Upper lobe of left lung (tissue), 6 donors: ENCODE measurements around the gene SLC19A1. TPM values are rescaled to one million over a fixed set of nuclear protein-coding genes. Genes with fewer than 3 reads are reported as not detected.

Experiments used
- ATAC-seq, 2 donors: fragments of 200-7000 bp; cut with Tn5 transposase; one replicate each; pipeline ENCODE4 v1.9.1; 2022; ENCODE audit warnings: mild to moderate bottlenecking in 2 of 2, moderate library complexity in 2 of 2; ENCODE audit not compliant: low FRiP score in 2 of 2
- DNase-seq, 2 donors: peaks; one replicate each; pipeline ENCODE4 v3.0.0-alpha.2; 2019 to 2020
- H3K27ac ChIP-seq, 4 donors: fragments of 200-600 bp; sonication (generic); one replicate each; pipeline ENCODE4 v1.5.1; 2016 to 2019
- H3K27me3 ChIP-seq, 4 donors: fragments of 200-600 bp; sonication (generic); one replicate each; pipeline ENCODE4 v1.5.1; 2017 to 2019
- H3K36me3 ChIP-seq, 4 donors: fragments of 200-600 bp; sonication (generic); one replicate each; pipeline ENCODE4 v1.5.1; 2016 to 2019
- H3K4me1 ChIP-seq, 4 donors: fragments of 200-600 bp; sonication (generic); one replicate each; pipeline ENCODE4 v1.5.1; 2018 to 2019
- H3K4me3 ChIP-seq, 4 donors: fragments of 200-600 bp; sonication (generic); one replicate each; pipeline ENCODE4 v1.5.1; 2017 to 2019; ENCODE audit warnings: mild to moderate bottlenecking in 2 of 4, moderate library complexity in 1 of 4
- H3K9me3 ChIP-seq, 4 donors: fragments of 200-600 bp; sonication (generic); one replicate each; pipeline ENCODE4 v1.5.1; 2018 to 2019
- EP300 ChIP-seq, 4 donors: sonication (generic); formaldehyde crosslinking; IDR thresholded peaks; one replicate each; pipeline ENCODE4 v1.5.1; 2017; ENCODE audit warnings: antibody characterized with exemption in 4 of 4, control low read depth in 2 of 4
- POLR2A ChIP-seq, 4 donors: fragments of 450-650 bp; IDR thresholded peaks; one replicate each; pipeline ENCODE4 v1.5.1; 2016 to 2017; ENCODE audit warnings: antibody characterized with exemption in 4 of 4, mild to moderate bottlenecking in 2 of 4
- POLR2AphosphoS5 ChIP-seq, 2 donors: sonication (generic); formaldehyde crosslinking; IDR thresholded peaks; one replicate each; pipeline ENCODE4 v1.5.1; 2017; ENCODE audit warnings: antibody characterized with exemption in 2 of 2
- WGBS, 2 donors: methylation state at CpG; one replicate each; pipeline ENCODE4 v1.1.5; 2017 to 2018; 5-methylcytosine and 5-hydroxymethylcytosine counted together
- total RNA-seq, 6 donors: library from RNA; depleted of rRNA in 4 of 6; stranded (reverse); fragments of >200 nt in 4 of 6; gene quantifications; one replicate each; pipeline versions ENCODE4 v1.1.0 to v1.2.1, GENCODE V29; 2016 to 2021
- TF ChIP-seq, protein P1 (sequence below), 6 experiments: fragments of 450-650 bp in 4 of 6; fragments of 200-600 bp in 2 of 6; sonication (generic) in 2 of 6; IDR thresholded peaks; one replicate each; pipeline ENCODE4 v1.5.1; 2016 to 2019; ENCODE audit warnings: antibody characterized with exemption in 6 of 6
- donor health status: DM: no; HTN: no; CAD: no; lungs with moderate emphysema.
- donor health status: DM: no; HTN: yes; CAD: no; lungs with severe emphysema.

The SLC19A1 gene
- total RNA-seq, 6 donors from 2014 or later, result 36.4 to 75.6 (median 49.9) TPM

DNA sequence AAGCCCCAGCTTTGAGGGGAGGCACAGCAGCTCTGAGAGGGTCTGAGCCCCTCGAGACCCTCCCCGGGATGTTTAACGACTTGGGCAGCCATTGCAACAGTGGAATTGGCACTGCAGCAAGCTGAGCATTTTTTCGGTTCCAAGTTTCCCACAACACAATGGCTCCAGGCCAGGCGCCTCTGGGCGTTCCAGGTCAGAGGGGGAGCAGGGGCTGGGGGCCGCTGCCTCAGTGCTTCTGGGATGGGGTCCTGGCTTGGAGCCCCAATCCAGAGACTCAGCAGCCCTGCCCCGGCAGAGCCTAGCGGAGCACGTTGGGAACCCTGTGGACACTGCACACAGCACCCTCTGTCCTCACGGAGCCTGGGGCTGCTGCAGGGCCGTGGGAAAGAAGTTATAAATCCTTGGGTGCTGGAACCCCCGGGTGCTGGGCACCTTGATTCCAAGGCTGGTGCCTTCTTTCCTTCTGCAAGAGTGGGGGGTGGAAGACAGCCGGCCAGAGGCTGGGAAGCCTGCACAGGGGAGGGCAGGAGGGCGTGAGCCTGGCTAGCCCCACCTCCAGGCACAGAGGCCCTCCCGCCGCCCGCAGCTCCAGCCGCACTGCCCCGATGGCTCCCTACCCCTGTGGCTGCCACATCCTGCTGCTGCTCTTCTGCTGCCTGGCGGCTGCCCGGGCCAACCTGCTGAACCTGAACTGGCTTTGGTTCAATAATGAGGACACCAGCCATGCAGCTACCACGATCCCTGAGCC, 87.1 kb downstream of the SLC19A1 start:
- H3K27ac ChIP-seq, result peak overlapping the region in 2 of 4 donors; percentile 50 to 56
- H3K9me3 ChIP-seq, result no peaks in the 10 kb centered on the region
- H3K36me3 ChIP-seq, result peaks cover 0 to 4% (median 0%) of the 10 kb centered on the region in 4 donors
- peak overlapping the region in 3 of 4 donors; percentile 26 to 40 (median 32) for H3K4me3 ChIP-seq
- no peaks in the 10 kb centered on the region for H3K27me3 ChIP-seq
- H3K4me1 ChIP-seq, result peaks cover 6 to 31% (median 12%) of the 10 kb centered on the region in 4 donors
- DNase-seq, result peak in 1 of 2 donors; percentile 86
- 50 to 68% methylated on average over 5 to 17 of the region's 23 CpGs for WGBS, 2 donors
- TF ChIP-seq POLR2A (IDR thresholded peaks at IDR 0.05) (peak in 1 of 4 donors; percentile 5), POLR2AphosphoS5 (IDR thresholded peaks at IDR 0.05) (peak in 1 of 2 donors; percentile 40), EP300 (IDR thresholded peaks at IDR 0.05) (no peak)
- peak; percentile 54 to 81 for ATAC-seq

DNA sequence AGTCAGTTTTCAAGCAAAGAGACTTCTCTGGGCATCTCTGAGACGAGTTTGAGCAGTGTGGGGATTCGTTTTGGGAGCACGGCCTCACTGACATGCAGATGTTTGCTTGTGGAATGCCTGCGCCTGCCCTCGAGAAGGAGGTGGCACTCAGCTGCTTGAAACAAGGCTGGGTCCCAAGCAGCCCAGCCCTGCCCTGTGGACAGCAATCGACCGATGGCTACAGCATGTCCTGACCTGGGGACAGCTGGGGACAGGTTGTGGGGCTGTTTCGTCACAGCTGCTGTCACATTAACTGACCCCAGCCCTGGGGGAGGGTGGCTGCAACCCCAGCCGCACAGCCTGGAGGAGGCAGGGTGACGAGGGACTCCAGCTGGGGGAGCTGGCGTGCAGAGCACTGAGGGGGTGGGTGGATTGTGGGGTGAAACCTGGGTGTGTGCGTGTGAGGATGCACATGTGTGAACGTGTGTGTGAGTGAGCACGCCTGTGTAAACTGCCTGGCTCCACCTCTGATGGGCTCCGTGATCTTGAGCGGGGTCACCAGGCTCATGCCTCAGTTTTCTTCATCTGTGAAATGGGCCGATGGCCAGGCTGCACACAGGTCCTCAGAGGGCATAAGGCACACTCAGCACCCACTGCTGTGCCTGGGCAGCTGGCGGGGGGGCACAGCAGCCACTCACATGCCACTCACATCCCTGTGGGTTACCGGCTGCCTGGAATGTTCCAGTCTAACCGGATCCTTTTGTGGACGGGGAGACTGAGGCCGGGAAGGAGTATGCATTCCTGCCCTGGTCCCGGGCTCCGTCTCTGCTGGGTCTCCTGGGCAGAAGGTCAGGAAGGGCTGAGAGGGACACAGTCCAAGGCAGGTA, 87.9 kb downstream of the SLC19A1 start:
- peaks cover 0 to 4% (median 0%) of the 10 kb centered on the region in 4 donors for H3K36me3 ChIP-seq
- peaks cover 6 to 31% (median 12%) of the 10 kb centered on the region in 4 donors for H3K4me1 ChIP-seq
- ATAC-seq, result no peak
- DNase-seq, result peak in 1 of 2 donors; percentile 71
- TF ChIP-seq POLR2A (IDR thresholded peaks at IDR 0.05), result no peak
- peak; percentile 60 to 76 for TF ChIP-seq POLR2AphosphoS5 (IDR thresholded peaks at IDR 0.05)
- peak in 1 of 4 donors; percentile 41 for TF ChIP-seq EP300 (IDR thresholded peaks at IDR 0.05)
- H3K4me3 ChIP-seq, result peak overlapping the region in 2 of 4 donors; percentile 32 to 40
- H3K27me3 ChIP-seq, result no peaks in the 10 kb centered on the region
- WGBS, 2 donors, result 69 to 70% methylated on average over 14 to 24 of the region's 24 CpGs
- H3K27ac ChIP-seq, result peak overlapping the region in 2 of 4 donors; percentile 0 to 56
- no peaks in the 10 kb centered on the region for H3K9me3 ChIP-seq

DNA sequence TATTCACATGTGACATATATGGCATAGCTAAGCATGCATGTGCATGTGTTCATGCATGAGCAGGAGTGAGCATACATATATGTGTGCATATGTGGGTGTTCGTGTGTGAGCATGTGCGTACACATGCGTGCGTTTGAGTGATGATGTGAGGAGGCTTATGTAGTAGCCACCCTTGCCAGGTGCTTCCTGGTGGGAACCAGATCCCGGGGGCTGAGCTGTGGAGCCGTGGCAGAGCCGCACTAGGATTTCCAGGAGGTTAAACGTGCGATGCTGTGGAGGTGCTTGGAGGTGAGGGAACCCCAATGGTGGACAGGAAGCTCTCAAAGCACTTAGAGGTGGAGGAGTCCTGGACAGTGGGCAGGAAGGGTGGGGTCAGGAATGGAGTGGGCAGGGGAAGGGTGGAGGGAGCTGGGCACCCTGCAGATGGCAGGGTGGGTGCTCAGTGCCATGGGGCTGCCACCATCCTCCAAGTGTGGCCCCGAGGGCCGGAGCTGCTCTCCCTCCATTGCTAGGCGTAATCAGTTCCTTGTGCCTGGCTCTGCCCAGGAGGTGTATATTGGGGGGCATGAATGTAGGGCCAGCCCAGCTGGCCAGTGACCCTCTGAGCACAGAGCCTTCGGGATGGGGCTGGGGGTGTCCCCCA, 88.8 kb downstream of the SLC19A1 start:
- peaks cover 0 to 4% (median 0%) of the 10 kb centered on the region in 4 donors for H3K36me3 ChIP-seq
- DNase-seq (peak in 1 of 2 donors; percentile 54), ATAC-seq (no peak)
- no peaks in the 10 kb centered on the region for H3K9me3 ChIP-seq
- WGBS, 2 donors, result 81 to 86% methylated on average over 10 to 13 of the region's 13 CpGs
- TF ChIP-seq, protein P1, sequence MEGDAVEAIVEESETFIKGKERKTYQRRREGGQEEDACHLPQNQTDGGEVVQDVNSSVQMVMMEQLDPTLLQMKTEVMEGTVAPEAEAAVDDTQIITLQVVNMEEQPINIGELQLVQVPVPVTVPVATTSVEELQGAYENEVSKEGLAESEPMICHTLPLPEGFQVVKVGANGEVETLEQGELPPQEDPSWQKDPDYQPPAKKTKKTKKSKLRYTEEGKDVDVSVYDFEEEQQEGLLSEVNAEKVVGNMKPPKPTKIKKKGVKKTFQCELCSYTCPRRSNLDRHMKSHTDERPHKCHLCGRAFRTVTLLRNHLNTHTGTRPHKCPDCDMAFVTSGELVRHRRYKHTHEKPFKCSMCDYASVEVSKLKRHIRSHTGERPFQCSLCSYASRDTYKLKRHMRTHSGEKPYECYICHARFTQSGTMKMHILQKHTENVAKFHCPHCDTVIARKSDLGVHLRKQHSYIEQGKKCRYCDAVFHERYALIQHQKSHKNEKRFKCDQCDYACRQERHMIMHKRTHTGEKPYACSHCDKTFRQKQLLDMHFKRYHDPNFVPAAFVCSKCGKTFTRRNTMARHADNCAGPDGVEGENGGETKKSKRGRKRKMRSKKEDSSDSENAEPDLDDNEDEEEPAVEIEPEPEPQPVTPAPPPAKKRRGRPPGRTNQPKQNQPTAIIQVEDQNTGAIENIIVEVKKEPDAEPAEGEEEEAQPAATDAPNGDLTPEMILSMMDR (IDR thresholded peaks at IDR 0.05), result no peak
- H3K27ac ChIP-seq, result peak overlapping the region in 1 of 4 donors; percentile 0
- no peaks in the 10 kb centered on the region for H3K27me3 ChIP-seq
- H3K4me3 ChIP-seq, result no peak overlapping the region
- peaks cover 6 to 31% (median 12%) of the 10 kb centered on the region in 4 donors for H3K4me1 ChIP-seq

DNA sequence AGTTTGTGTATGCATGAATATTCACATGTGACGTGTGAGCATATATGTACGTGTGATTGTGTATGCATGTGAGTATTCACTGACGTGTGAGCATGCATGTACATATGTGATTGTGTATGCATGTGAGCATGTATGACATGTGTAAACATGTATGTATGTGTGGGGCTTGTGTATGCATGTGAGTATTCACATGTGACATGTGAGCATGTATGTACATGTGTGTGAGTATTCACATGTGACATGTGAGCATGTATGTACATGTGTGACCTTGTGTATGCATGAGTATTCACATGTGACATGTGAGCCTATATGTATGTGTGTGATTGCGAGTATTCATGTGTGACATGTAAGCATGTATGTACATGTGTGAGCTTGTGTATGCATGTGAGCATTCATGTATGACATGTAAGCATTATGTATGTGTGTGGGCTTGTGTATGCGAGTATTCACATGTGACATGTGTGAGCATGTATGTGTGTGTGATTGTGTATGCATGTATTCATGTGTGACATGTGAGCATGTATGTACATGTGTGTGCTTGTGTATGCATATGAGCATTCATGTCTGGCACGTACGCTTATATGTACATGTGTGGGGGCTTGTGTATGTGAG, 89.4 kb downstream of the SLC19A1 start:
- ATAC-seq (no peak), DNase-seq (no peak)
- H3K4me1 ChIP-seq, result peaks cover 6 to 31% (median 12%) of the 10 kb centered on the region in 4 donors
- H3K27me3 ChIP-seq, result no peaks in the 10 kb centered on the region
- H3K27ac ChIP-seq, result no peak overlapping the region
- H3K4me3 ChIP-seq, result no peak overlapping the region
- TF ChIP-seq EP300 (IDR thresholded peaks at IDR 0.05) (no peak), POLR2A (IDR thresholded peaks at IDR 0.05) (no peak), POLR2AphosphoS5 (IDR thresholded peaks at IDR 0.05) (no peak)
- TF ChIP-seq, protein P1 (IDR thresholded peaks at IDR 0.05), result no peak
- 94 to 96% methylated on average over 7 of the region's 7 CpGs for WGBS, 2 donors
- H3K36me3 ChIP-seq, result peaks cover 0 to 4% (median 0%) of the 10 kb centered on the region in 4 donors
- no peaks in the 10 kb centered on the region for H3K9me3 ChIP-seq

DNA sequence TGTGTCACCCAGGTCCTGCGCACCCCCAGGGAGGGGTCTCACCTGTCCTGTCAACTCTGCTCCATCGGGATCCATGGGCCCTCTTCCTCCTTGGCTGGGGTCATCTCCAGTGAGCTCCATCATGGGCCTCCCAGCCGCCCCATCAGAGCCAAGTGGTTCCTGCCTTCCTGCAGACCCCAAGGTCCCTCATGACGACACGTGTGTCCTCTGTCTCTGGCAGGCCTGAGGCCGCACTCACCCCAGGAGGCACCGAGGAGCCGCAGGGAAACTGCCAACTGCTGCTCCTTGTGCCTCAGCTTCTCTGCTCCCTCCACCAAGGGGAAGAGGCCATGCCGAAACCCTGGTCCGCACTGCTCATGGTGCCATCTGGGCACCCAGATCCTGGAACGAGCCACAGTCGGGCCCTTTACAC, 90.5 kb downstream of the SLC19A1 start:
- H3K9me3 ChIP-seq, result peaks cover 0 to 2% (median under 1%) of the 10 kb centered on the region in 4 donors
- peaks cover 6 to 31% (median 12%) of the 10 kb centered on the region in 4 donors for H3K4me1 ChIP-seq
- DNase-seq (peak in 1 of 2 donors; percentile 58), ATAC-seq (no peak)
- no peak for TF ChIP-seq POLR2AphosphoS5 (IDR thresholded peaks at IDR 0.05)
- WGBS, 2 donors, result 94% methylated on average over 12 of the region's 12 CpGs; no CpG with 5 or more reads in 1 of the 2 donors
- H3K36me3 ChIP-seq, result peaks cover 0 to 1% (median 0%) of the 10 kb centered on the region in 4 donors
- no peak overlapping the region for H3K27ac ChIP-seq
- no peaks in the 10 kb centered on the region for H3K27me3 ChIP-seq
- no peak overlapping the region for H3K4me3 ChIP-seq
